ENCODE data around the gene DUSP6.

Gene DUSP6

GRCh38 chr12:89344862-89345202 lies 7.5 kb downstream of the DUSP6 start:
- Histone ChIP-seq H2AFZ (ENCODE audit: low read length) (peak overlapping the region; percentile 34; the same call in 1 of the 2 replicates), H3K4me3 (ENCODE audit: low read length) (peak overlapping the region; percentile 44), H4K20me1 (ENCODE audit: insufficient read depth, low read length) (no peaks in the 10 kb centered on the region), H3K9ac (ENCODE audit: low read length) (peak overlapping the region; percentile 64; the same call in 1 of the 2 replicates), H3K4me2 (ENCODE audit: low read depth, low read length) (peak overlapping the region; percentile 84), H3K4me1 (ENCODE audit: low read length) (peaks cover 46% of the 10 kb centered on the region), H3F3A (ENCODE audit: insufficient read depth, low read length) (peaks cover 53% of the 10 kb centered on the region), H3K27ac (ENCODE audit: low read length) (peak overlapping the region; percentile 92), H3K9me2 (replicated peaks; ENCODE audit: insufficient read depth, low read length) (no peaks in the 10 kb centered on the region), H3K27me3 (replicated peaks; ENCODE audit: insufficient read depth, low read length) (no peaks in the 10 kb centered on the region), H3K9me3 (replicated peaks; ENCODE audit: insufficient read depth, low read length) (no peaks in the 10 kb centered on the region), H3K79me2 (ENCODE audit: low read length) (peaks cover 28% of the 10 kb centered on the region), H3K36me3 (replicated peaks; ENCODE audit: insufficient read depth, low read length) (no peaks in the 10 kb centered on the region)
- TF ChIP-seq EZH2 (optimal IDR thresholded peaks at IDR 0.05; ENCODE audit: low read depth, low read length) = no peak
- no peak for TF ChIP-seq EZH2phosphoT487 (IDR thresholded peaks at IDR 0.05; ENCODE audit: low read length)
- TF ChIP-seq, protein P1, sequence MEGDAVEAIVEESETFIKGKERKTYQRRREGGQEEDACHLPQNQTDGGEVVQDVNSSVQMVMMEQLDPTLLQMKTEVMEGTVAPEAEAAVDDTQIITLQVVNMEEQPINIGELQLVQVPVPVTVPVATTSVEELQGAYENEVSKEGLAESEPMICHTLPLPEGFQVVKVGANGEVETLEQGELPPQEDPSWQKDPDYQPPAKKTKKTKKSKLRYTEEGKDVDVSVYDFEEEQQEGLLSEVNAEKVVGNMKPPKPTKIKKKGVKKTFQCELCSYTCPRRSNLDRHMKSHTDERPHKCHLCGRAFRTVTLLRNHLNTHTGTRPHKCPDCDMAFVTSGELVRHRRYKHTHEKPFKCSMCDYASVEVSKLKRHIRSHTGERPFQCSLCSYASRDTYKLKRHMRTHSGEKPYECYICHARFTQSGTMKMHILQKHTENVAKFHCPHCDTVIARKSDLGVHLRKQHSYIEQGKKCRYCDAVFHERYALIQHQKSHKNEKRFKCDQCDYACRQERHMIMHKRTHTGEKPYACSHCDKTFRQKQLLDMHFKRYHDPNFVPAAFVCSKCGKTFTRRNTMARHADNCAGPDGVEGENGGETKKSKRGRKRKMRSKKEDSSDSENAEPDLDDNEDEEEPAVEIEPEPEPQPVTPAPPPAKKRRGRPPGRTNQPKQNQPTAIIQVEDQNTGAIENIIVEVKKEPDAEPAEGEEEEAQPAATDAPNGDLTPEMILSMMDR (IDR thresholded peaks at IDR 0.05; ENCODE audit: low read length) = no peak
- peak; percentile 56 for DNase-seq

- H3K4me2 ChIP-seq (ENCODE audit: low read depth, low read length) = peak overlapping the region; percentile 84
- H3K9ac ChIP-seq (ENCODE audit: low read length) = peak overlapping the region; percentile 64; the same call in 1 of the 2 replicates
- H3K9me2 ChIP-seq (replicated peaks; ENCODE audit: insufficient read depth, low read length) = no peaks in the 10 kb centered on the region
- peaks cover 49% of the 10 kb centered on the region for H3F3A ChIP-seq (ENCODE audit: insufficient read depth, low read length)
- peak overlapping the region; percentile 34; the same call in 1 of the 2 replicates for H2AFZ ChIP-seq (ENCODE audit: low read length)
- TF ChIP-seq, protein P1 (IDR thresholded peaks at IDR 0.05; ENCODE audit: low read length) = no peak
- TF ChIP-seq EZH2 (optimal IDR thresholded peaks at IDR 0.05; ENCODE audit: low read depth, low read length) (no peak), EZH2phosphoT487 (IDR thresholded peaks at IDR 0.05; ENCODE audit: low read length) (no peak)
- peaks cover 22% of the 10 kb centered on the region for H3K79me2 ChIP-seq (ENCODE audit: low read length)
- H3K27ac ChIP-seq (ENCODE audit: low read length) = peak overlapping the region; percentile 92
- DNase-seq = no peak
- H3K4me1 ChIP-seq (ENCODE audit: low read length) = peaks cover 46% of the 10 kb centered on the region
- no peaks in the 10 kb centered on the region for H3K36me3 ChIP-seq (replicated peaks; ENCODE audit: insufficient read depth, low read length)
- no peaks in the 10 kb centered on the region for H3K9me3 ChIP-seq (replicated peaks; ENCODE audit: insufficient read depth, low read length)
- no peak overlapping the region for H3K4me3 ChIP-seq (ENCODE audit: low read length)
- no peaks in the 10 kb centered on the region for H4K20me1 ChIP-seq (ENCODE audit: insufficient read depth, low read length)
- H3K27me3 ChIP-seq (replicated peaks; ENCODE audit: insufficient read depth, low read length) = no peaks in the 10 kb centered on the region
Measured at GRCh38 chr12:89344043-89344861, 8.0 kb downstream of the DUSP6 start.

DNA sequence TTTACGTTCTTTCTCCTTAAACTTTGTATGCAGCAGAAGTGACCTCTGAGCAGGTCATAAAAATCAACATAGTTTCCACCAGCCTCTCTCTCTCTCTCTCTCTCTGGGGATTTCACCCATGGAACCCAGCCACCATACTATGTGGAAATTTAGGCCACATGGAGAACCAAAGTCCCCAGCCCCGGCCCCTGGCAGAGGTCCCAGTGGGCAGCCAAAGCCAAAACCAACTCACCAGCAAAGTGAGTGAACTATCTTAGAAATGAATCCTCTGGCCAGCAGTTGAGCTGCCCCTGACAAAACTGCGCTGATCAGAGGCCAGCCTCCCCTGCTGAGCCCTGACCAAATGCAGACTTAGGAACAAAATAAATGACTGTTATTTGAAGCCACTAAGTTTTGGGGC lies 9.2 kb downstream of the DUSP6 start:
- H3K4me3 ChIP-seq (ENCODE audit: low read length) = no peak overlapping the region
- H3K36me3 ChIP-seq (replicated peaks; ENCODE audit: insufficient read depth, low read length) = no peaks in the 10 kb centered on the region
- no peaks in the 10 kb centered on the region for H4K20me1 ChIP-seq (ENCODE audit: insufficient read depth, low read length)
- H3K4me1 ChIP-seq (ENCODE audit: low read length) = peaks cover 34% of the 10 kb centered on the region
- DNase-seq = no peak
- H3K9me2 ChIP-seq (replicated peaks; ENCODE audit: insufficient read depth, low read length) = no peaks in the 10 kb centered on the region
- no peak overlapping the region for H2AFZ ChIP-seq (ENCODE audit: low read length)
- no peak overlapping the region for H3K4me2 ChIP-seq (ENCODE audit: low read depth, low read length)
- no peak for TF ChIP-seq EZH2phosphoT487 (IDR thresholded peaks at IDR 0.05; ENCODE audit: low read length)
- TF ChIP-seq, protein P1 (IDR thresholded peaks at IDR 0.05; ENCODE audit: low read length) = no peak
- no peak for TF ChIP-seq EZH2 (optimal IDR thresholded peaks at IDR 0.05; ENCODE audit: low read depth, low read length)
- peaks cover 11% of the 10 kb centered on the region for H3K79me2 ChIP-seq (ENCODE audit: low read length)
- no peak overlapping the region for H3K27ac ChIP-seq (ENCODE audit: low read length)
- H3K9ac ChIP-seq (ENCODE audit: low read length) = no peak overlapping the region
- no peaks in the 10 kb centered on the region for H3K9me3 ChIP-seq (replicated peaks; ENCODE audit: insufficient read depth, low read length)
- H3F3A ChIP-seq (ENCODE audit: insufficient read depth, low read length) = peaks cover 38% of the 10 kb centered on the region
- H3K27me3 ChIP-seq (replicated peaks; ENCODE audit: insufficient read depth, low read length) = no peaks in the 10 kb centered on the region
